ENCODE results near the gene PSMF1.
A peak's percentile ranks its signal among the peaks of the same experiment; 100 is the strongest.
"Not testable (repeated sequence)": the region's sequence is repeated elsewhere in the genome, so short reads cannot be mapped to it uniquely, and the experiment has no call there.

PSMF1 gene

GRCh38 chr20:1122388-1123315 lies 4.2 kb downstream of the PSMF1 start:
- no peak for DNase-seq (ENCODE audit: low read depth)

DNA sequence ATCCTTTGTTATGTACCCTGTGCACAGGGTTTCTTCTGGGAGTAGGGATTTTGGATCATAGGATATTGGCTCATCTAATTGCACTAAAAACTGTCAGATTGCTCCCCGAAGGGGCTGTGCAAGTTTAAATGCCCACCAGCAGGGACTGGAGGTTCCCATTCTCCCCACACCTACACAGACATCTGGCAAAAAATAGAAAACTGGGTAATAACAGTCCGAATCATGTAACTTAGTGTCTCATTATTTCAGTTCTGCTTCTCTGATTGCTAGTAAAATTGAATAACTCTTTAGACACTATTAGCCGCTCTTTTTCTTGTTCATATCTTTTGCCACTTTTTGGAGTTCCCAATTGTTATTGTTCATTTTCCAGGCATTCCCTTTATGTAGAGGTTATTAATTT lies 5.3 kb downstream of the PSMF1 start:
- DNase-seq (ENCODE audit: low read depth): no peak

DNA sequence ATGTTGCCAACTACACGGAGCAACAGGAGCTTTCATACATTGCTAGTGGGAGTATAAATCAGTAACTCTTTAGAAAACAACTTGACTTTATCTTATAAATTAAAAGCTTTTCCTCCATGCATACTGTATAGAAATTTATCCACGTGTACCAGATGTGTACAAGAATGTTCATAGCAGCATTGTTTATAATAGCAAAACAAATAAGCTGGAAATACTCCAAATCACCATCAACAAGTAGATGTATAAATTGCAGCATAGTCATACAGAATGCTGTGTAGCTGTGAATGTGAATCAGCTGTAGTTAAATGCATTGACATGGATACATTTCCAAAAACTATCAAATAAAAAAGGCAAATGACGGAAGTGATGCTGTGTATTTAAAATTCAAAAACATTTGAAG lies 6.0 kb downstream of the PSMF1 start:
- DNase-seq (ENCODE audit: low read depth): no peak

GRCh38 chr20:1125277-1125676 lies 6.9 kb downstream of the PSMF1 start:
- no peak for DNase-seq (ENCODE audit: low read depth)

GRCh38 chr20:1127840-1128239 lies 9.4 kb downstream of the PSMF1 start:
- no peak for DNase-seq (ENCODE audit: low read depth)

DNA sequence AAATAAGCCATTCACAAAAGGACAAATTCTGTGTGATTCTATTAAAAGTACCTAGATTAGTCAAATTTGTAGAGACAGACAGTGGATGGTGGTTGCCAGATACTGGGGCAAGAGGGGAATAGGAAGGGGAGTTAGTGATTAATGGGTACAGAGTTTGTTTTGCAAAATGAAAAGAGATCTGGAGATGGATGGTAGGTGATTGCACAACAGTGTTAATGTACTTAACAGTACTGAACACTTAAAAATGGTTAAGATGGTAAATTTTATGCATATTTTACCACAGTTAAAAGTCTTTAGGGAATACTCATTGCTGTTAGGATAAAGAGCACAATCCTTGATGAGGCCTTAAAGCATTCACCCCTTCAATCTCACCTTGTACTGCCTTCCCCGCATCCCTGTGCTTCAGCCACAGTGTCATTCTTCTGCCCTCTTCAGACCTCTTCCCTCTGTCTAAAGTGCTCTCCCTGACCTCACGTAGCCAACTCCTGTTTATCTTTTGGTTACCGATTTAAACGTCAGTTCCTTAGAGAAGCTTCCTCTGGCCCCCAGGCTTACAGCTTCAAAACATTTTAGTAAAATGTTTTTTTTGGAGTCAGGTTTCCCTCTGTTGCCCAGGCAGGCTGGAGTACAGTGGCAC lies 11.8 kb downstream of the PSMF1 start:
- no peak for DNase-seq (ENCODE audit: low read depth)

- DNase-seq (ENCODE audit: low read depth): no peak
These were observed 12.4 kb downstream of the PSMF1 start for GRCh38 chr20:1130847-1131246.

GRCh38 chr20:1131354-1131753 lies 13.0 kb downstream of the PSMF1 start:
- DNase-seq (ENCODE audit: low read depth): no peak

DNA sequence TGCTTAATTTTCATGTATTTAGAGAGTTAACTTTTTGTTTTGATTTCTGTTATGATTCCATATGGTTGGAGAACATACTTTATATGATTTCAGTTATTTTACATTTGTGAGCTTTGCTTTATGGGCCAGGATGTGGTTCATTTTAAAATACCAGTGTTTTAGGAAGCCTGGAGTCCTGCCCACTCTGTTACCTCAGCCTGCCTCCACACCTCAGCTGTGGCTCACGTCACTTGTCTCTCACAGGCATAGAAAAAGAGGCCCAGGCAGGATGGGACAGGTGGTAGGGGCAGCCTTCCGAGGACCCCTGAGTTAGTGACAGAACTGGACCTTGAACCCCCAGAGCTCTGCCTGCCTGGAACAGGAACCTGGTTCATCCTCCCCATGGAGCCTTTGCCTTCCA lies 16.0 kb downstream of the PSMF1 start:
- no peak for DNase-seq (ENCODE audit: low read depth)

- no peak for DNase-seq (ENCODE audit: low read depth)
These were observed 16.4 kb downstream of the PSMF1 start for GRCh38 chr20:1134836-1135235.

GRCh38 chr20:1137236-1137635 lies 18.8 kb downstream of the PSMF1 start:
- no peak for DNase-seq (ENCODE audit: low read depth)

- DNase-seq (ENCODE audit: low read depth): no peak
These were observed 26.2 kb downstream of the PSMF1 start for GRCh38 chr20:1144401-1145172.

DNA sequence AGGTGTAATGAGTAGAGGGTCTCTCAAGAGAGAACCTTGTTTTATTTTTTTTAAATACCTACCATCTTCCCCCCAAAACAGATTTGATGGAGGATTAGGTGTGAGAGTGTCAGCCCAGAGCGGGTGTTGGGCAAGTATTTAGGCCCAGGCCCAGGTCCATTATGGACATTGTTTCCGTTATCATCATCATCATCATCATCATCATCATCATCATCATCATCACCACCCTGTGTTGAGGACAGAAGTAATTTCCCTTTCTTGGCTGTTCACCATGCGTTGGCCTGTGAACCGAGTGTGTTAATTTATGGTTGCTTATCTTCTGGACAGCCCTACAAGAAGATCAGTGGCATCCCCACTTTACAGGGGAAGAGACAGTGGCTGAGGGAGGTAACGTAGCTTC lies 28.6 kb downstream of the PSMF1 start:
- no peak for DNase-seq (ENCODE audit: low read depth)

GRCh38 chr20:1149812-1150211 lies 31.4 kb downstream of the PSMF1 start:
- not testable (repeated sequence) for DNase-seq (ENCODE audit: low read depth)

GRCh38 chr20:1150218-1150617 lies 31.8 kb downstream of the PSMF1 start:
- DNase-seq (ENCODE audit: low read depth): peak; percentile 5

DNA sequence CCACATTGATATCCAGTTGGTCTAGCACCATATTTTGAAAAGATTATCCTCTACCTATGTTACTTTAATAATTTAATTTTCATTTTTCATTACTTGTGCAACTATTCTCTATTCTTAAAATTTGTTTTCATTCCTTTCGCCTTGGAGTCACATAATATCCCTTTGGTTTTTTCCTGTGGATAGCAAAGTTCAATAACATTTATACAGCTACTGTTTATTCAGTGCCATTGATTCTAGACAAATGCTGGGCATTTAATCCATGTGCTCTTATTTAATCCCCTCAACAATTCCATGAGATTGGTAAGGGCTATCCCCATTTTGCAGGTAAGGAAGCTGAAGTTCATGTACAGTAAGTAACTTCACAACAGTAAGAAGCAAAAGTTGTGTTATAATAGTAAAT lies 32.6 kb downstream of the PSMF1 start:
- DNase-seq (ENCODE audit: low read depth): no peak

- no peak for DNase-seq (ENCODE audit: low read depth)
These were observed 35.8 kb downstream of the PSMF1 start for GRCh38 chr20:1154226-1154625.

GRCh38 chr20:1154691-1155090 lies 36.3 kb downstream of the PSMF1 start:
- DNase-seq (ENCODE audit: low read depth): no peak

GRCh38 chr20:1155342-1155741 lies 36.9 kb downstream of the PSMF1 start:
- DNase-seq (ENCODE audit: low read depth): no peak

GRCh38 chr20:1160496-1160895 lies 42.1 kb downstream of the PSMF1 start:
- DNase-seq (ENCODE audit: low read depth): no peak

GRCh38 chr20:1160991-1161390 lies 42.6 kb downstream of the PSMF1 start:
- DNase-seq (ENCODE audit: low read depth): no peak

GRCh38 chr20:1163105-1163504 lies 44.7 kb downstream of the PSMF1 start:
- DNase-seq (ENCODE audit: low read depth): no peak

DNA sequence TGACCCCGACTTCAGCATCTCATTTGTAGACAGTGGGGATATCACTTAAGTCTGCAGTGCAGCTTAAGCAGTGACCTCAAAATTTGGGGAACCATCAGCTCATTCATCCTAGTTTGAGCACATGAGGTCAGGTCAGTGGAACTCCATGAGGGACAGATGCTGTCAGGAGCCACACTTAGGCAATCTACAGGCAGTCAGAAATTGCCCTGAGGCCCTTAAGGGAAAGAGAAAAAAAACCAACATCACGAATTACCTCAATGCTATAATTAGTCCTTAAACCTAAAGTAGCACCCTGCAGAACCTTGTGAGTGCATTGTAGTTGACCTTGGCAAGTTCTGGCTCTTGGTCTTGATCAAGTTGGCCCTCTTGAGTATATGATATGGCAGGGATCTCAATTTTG lies 45.3 kb downstream of the PSMF1 start:
- no peak for DNase-seq (ENCODE audit: low read depth)

All from stimulated activated CD4-positive, alpha-beta T cell treated with anti-CD3 and anti-CD28 coated beads, Interleukin-2, amount 100 ng/mL, for 4 hours (primary cell).